K562 (cell line): ENCODE measurements around the gene HNRNPA2B1. TPM values are rescaled to one million over a fixed set of nuclear protein-coding genes. Genes with fewer than 3 reads are reported as not detected.

ENCODE experiments used
- BDP1 ChIP-seq: IDR thresholded peaks from 3 replicates; pipeline ENCODE4 v1.6.1; 2011; ENCODE audit not compliant: insufficient read length, insufficient read depth
- ESRRA ChIP-seq: fragments of 450-650 bp; IDR thresholded peaks from 2 replicates; pipeline ENCODE4 v1.6.1; 2014; ENCODE audit warnings: low read depth, mild to moderate bottlenecking, moderate library complexity, borderline replicate concordance
- MBD1 ChIP-seq: fragments of 250-450 bp; sonication (Bioruptor Pico); IDR thresholded peaks from 2 replicates; pipeline ENCODE4 v1.8.0; 2022; ENCODE audit warnings: inconsistent platforms
- MITF ChIP-seq: IDR thresholded peaks from 2 replicates; pipeline ENCODE4 v1.6.1; 2014; ENCODE audit warnings: antibody characterized with exemption
- NR2F6 ChIP-seq: fragments of 450-650 bp; formaldehyde crosslinking; IDR thresholded peaks from 2 replicates; pipeline ENCODE4 v1.4.0; 2020; ENCODE audit warnings: mild to moderate bottlenecking
- PCBP2 ChIP-seq: fragments of 200-400 bp; formaldehyde crosslinking; IDR thresholded peaks from 2 replicates; pipeline ENCODE4 v1.6.1; 2018; ENCODE audit warnings: low read length, low read depth, mild to moderate bottlenecking, moderate library complexity; ENCODE audit not compliant: poor library complexity, severe bottlenecking
- POLR2AphosphoS5 ChIP-seq: IDR thresholded peaks from 2 replicates; pipeline ENCODE4 v1.6.1; 2011; ENCODE audit warnings: mild to moderate bottlenecking, low read depth, low read length, moderate library complexity; ENCODE audit not compliant: control insufficient read depth, insufficient read depth
- POU5F1 ChIP-seq: fragments of 150-350 bp; IDR thresholded peaks from 2 replicates; pipeline ENCODE4 v1.6.1; 2014; ENCODE audit warnings: borderline replicate concordance, low read length, low read depth, mild to moderate bottlenecking; ENCODE audit not compliant: partially characterized antibody
- PRMT5 ChIP-seq: sonication (generic); formaldehyde crosslinking; IDR thresholded peaks from 2 replicates; pipeline ENCODE4 v1.5.0; 2020; ENCODE audit warnings: missing genetic modification reagents
- RAD21 ChIP-seq, 2 experiments: fragments of 250-450 bp in 1 of 2; fragments of 450-650 bp in 1 of 2; sonication (Bioruptor Pico) in 1 of 2; formaldehyde crosslinking in 1 of 2; IDR thresholded peaks in 1 of 2; conservative IDR thresholded peaks in 1 of 2; 2 replicates each; pipeline versions ENCODE4 v1.4.0 to v1.8.0; 2020 to 2022; ENCODE audit warnings: mild to moderate bottlenecking in 2 of 2, moderate library complexity in 1 of 2
- RERE ChIP-seq: sonication (generic); formaldehyde crosslinking; IDR thresholded peaks from 2 replicates; pipeline ENCODE4 v1.8.0; 2023; ENCODE audit warnings: missing genetic modification reagents, mild to moderate bottlenecking, borderline replicate concordance
- RFX5 ChIP-seq: IDR thresholded peaks from 2 replicates; pipeline ENCODE4 v1.6.1; 2011; ENCODE audit warnings: low read depth, mild to moderate bottlenecking, improper control_type of control experiment, low read length
- THAP12 ChIP-seq: fragments of 250-450 bp; sonication (Bioruptor Pico); IDR thresholded peaks from 2 replicates; pipeline ENCODE4 v1.9.0; 2021; ENCODE audit warnings: mild to moderate bottlenecking, inconsistent platforms
- XRCC3 ChIP-seq: fragments of 450-650 bp; IDR thresholded peaks from 2 replicates; pipeline ENCODE4 v1.6.1; 2017; ENCODE audit warnings: mild to moderate bottlenecking, moderate library complexity
- ZNF134 ChIP-seq: fragments of 250-450 bp; sonication (Bioruptor Pico); conservative IDR thresholded peaks from 2 replicates; pipeline ENCODE4 v1.4.0; 2020
- polyA plus RNA-seq, 8 experiments: library from polyadenylated mRNA; depleted of rRNA in 4 of 8; stranded (reverse) in 5 of 8; unstranded in 3 of 8; fragments of >200 nt; fragmentation: Nextera tagmentation in 2 of 8; fragmentation: Illumina TruSeq in 1 of 8; extraction: Ambion mirVana in 2 of 8; extraction: Trizol in 1 of 8; gene quantifications; 2 replicates each; pipeline versions ENCODE4 v1.2.1 to v1.2.3, GENCODE V29; 2011 to 2014; ENCODE audit warnings: inconsistent platforms in 1 of 8, missing spikeins in 1 of 8
- total RNA-seq, 7 experiments: library from RNA; depleted of rRNA in 6 of 7; stranded (reverse); fragments of >200 nt in 6 of 7; fragmentation: Illumina TruSeq in 2 of 7; extraction: Trizol in 2 of 7; gene quantifications; 2 replicates each; pipeline versions ENCODE4 v1.2.1 to v1.2.3, GENCODE V29; 2011 to 2021; ENCODE audit warnings: low replicate concordance in 1 of 7

Gene HNRNPA2B1
- total and polyA plus RNA-seq, 9 of the 15 experiments (the other 6 are each of a cell fraction or from before 2014, with no cell fraction given), result 630 to 1,989 (median 865) TPM

GRCh38 chr7:26200444-26201246, at the start of gene HNRNPA2B1 (continued):
- TF ChIP-seq RAD21 (CRISPR knock-in tag; conservative IDR thresholded peaks at IDR 0.05 in 1 of 2, IDR thresholded peaks at IDR 0.05 in 1 of 2) (no peak), PRMT5 (CRISPR knock-in tag) (no peak), PCBP2 (no peak), POLR2AphosphoS5 (peak; percentile 98), POU5F1 (no peak), ZNF134 (no peak), MITF (no peak; the same call in 1 of the 2 replicates), MBD1 (CRISPR knock-in tag) (no peak), RFX5 (no peak), RERE (CRISPR knock-in tag) (no peak), ESRRA (peak; percentile 61; the same call in 1 of the 2 replicates), BDP1 (no peak), THAP12 (CRISPR knock-in tag) (peak; percentile 98), NR2F6 (CRISPR knock-in tag) (no peak), XRCC3 (no peak)
